IPS-NIHi11 (cell line): Measurements from ENCODE around the gene SLC5A9.
"Not testable (repeated sequence)": the region's sequence is repeated elsewhere in the genome, so short reads cannot be mapped to it uniquely, and the experiment has no call there.

ENCODE experiments used
- DNase-seq: peaks from one replicate; pipeline ENCODE4 v3.0.0; 2012; ENCODE audit warnings: mixed read lengths, low spot score

Gene SLC5A9

DNA sequence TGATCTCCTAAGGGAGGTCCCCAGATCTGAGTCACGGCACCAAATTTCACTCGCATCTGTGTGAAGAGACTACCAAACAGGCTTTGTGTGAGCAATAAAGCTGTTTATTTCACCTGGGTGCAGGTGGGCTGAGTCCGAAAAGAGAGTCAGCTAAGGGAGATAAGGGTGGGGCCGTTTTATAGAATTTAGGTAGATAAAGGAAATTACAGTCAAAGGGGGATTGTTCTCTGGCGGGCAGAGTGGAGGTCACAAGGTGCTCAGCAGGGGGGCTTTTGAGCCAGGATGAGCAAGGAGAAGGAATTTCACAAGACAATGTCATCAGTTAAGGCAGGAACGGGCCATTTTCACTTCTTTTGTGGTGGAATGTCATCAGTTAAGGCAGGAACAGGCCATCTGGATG is 8.2 kb upstream of the SLC5A9 start:
- DNase-seq: not testable (repeated sequence)

DNA sequence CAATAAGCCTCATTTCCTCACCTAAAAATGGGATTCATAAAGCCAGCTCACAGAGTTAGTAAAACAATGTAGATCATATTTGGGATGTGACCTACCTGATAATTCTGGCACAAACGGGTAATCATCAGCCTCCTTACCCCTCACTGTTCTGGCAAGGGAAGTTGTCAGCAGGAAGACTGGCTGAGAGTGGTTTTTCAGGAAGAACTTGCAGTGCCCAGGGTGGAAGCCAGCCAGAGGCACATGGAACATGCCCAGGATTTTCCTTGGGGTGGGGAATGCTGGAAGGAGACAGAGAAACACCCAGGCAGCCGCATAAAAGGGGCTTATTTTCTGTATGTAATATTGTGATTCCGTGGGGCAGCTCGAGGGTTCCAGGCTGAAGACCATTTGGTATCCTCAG is 7.7 kb upstream of the SLC5A9 start:
- no peak for DNase-seq

DNA sequence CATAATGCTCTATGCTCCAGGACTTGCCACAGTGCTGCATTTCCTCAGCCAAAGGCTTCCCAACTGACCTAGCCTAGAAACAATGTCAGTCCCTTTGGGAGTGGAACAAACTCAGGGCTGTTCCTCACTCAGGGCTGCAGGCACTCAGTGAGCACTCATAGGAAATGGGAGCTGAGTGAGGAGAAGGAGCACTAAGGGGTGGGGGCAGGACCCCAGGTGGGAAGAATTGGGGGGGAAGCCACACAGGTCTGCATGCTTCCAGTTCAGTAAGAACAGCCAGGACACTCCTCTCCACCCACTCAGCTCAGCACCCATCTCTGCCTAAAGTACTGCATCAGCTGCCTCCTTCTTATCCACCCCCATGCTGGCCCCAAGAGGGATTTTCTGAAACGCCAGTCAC is 7.3 kb upstream of the SLC5A9 start:
- no peak for DNase-seq

DNA sequence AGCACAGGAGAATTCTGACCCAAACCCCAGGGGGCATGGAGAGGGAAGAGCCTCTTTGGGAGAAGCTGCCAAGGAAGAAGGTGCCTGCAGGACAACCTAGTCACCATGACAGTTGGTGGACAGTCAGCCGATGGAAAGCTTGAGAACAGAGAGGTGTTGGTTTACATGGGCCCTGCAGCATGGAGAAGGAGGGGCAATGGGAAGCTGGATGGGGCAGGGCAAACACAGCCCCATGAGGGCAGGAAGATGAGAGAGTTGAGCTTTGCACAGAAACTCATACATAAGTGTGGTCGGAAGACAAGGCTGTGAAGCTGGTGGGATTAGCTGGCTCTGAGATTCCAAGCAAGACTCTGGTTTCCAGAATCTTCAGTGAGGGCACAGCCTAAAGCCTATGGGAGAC is 6.6 kb upstream of the SLC5A9 start:
- no peak for DNase-seq

DNA sequence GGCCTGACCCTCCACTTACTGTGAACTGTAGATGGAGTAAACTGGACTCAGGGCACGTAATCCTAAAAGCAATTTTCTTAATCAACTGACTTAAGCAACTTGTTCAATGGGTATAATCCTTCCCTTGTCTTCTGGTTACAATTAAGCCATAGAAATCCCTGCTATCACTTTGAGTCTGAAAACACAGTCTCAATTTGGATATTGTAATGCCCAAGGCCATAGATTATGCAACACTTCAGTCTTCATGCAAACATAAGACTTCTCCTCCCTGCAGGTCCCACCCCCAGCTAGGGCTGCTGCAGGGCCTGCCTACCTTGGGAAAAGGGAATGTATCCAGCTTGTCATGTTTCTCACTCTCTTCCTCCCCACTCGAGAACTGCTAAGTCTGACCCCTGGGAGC is 6.2 kb upstream of the SLC5A9 start:
- DNase-seq: no peak

DNA sequence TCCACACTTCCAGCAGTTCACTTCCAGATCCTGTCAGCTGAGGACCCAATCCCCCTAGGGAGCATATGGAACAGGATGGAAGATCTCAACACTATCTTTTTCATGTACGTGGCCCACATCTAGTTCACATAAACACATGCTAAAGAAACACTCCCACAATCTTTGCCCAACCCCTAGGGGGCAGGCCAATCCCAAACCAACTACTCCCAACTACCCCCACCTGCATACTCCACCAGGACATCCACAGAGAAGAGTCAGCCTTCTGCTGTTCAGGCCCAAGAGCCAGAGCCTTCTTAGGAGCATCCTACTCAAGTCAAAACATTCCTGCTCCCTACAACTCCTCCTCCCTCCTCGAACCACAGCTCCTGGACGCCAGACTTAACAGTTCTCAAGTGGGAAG is 5.6 kb upstream of the SLC5A9 start:
- no peak for DNase-seq

DNA sequence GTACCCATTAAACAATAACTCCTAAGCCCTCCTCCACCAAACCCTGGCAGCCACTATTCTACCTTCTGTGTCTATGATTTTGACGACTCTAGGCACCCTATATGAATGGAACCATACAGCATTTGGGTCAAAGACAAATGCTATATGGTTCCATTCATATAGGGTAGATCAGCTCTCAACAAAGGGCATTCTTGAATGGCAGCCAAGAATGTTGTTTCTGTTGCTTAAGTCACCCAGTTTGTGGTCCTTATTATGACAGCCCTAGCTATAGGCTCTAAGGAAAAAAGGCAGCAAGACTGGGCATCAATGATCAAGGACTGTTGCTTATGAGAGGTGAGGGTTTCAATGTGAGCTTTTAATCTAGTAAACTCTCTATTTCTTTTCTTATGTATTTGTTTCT is 4.7 kb upstream of the SLC5A9 start:
- DNase-seq: no peak

DNA sequence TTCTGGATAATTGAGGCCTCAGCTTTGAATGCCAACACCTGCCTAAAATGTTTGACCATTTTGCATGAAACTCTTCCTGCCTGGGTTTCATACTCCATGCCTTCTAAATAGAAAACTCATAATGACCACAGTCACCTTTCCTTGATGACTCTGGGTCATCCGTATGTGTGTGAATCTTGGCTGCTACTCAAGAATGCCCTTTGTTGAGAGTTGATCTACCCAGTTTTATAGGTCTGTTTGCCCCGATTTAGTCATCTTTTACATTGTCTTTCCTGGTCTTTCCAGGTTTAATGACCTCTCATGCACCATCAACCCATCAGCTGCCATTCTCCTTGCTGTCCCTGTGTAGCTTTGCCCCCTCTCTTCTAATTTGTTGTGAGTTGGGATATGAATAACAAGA is 2.7 kb upstream of the SLC5A9 start:
- no peak for DNase-seq

DNA sequence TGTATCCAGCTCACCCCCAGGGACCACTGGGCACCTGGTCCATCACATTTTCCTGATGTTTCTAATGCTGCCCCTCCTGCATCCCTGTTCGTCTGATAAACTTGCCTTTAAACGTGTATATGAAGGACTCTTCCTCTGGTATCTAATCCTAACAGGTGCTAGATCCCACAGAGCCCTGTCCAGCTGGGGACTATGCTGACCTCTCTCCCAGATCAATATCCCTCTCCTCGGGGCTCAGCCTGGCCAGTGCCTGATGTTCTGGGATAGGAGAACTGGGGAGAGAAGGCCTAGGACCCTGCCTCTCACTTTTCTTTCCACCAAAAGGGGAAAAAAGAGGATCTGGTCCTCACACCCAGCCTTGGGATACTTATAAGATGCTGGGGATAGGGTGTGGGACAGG is 1.4 kb upstream of the SLC5A9 start:
- no peak for DNase-seq

DNA sequence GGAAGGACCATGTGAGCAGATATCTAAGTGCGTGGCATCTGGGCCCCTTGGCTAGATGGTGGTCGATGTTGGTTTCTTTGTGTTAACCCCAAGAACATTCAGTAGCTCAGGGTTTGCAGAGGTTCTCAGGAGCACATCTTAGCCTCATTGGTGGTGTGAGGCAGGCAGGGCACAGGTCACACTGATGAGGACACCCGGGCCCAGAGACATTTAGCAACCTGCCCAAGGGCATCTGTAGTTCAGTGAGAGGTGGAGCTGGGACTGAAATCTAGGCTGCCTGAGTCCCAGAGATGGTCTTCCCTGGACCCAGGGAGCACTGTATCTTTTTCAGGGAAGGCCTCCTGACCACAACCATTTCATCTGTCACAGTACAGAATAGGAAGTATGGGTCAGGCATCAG is 859 bp upstream of the SLC5A9 start:
- no peak for DNase-seq

DNA sequence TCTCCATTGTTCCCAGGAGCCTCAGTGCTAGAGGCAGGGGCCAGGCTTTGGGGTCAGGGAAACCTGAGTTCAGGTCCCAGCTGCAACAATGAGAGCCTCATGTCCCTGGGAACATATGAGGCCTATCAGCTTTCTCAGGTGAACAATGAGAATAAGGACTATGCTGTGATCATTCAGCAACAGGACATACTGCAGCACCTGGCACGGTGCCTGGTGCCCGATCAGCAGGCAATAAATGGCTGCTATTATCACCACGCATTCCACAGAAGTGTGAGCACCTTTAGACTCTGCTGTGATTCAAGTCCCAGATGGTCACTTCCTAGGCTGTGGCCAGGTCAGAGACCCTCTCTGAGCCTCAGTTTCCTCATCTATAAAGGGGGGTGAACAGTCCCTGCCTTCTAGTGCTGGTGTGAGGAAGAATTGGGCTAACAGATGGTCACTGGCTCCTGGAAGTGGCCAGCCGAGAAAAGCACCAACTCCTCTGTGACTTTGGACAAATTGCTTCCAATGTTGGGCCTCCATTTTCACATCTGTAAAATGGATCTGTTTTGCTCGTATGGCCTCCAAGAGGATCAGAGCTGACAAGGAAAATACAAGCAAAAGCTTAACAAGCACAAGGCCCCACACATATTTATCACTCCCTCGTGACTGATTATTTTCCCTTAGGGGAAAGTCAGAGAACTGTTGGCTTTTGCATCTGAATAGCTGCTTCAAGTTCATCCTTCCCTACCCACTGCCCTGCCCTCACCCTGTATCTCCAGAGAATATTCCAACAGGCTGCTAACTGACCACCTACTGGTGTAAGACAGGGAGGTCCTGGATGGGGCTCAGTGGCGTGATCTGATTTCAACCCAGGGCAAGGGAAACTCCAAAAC is 1.1 kb downstream of the SLC5A9 start:
- DNase-seq: no peak

DNA sequence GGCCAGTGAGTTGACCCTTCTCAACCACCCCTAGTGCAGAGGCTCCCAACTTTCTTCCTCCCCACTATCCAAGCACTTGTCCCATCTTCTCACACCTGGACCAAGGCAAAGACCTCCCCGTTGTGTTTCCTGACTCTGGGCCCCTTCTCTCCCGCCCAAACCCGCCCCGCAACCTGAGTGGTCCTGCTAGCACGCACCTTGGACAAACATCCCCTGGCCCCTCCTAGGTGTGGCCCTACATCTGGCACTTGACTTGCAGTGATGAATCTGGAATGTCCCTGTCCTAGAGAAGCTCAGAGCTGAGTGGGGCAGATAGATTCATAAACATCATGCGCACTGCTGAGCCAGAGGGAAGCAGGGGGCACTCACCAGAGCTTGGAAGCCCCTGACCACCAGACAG is 2.3 kb downstream of the SLC5A9 start:
- no peak for DNase-seq

DNA sequence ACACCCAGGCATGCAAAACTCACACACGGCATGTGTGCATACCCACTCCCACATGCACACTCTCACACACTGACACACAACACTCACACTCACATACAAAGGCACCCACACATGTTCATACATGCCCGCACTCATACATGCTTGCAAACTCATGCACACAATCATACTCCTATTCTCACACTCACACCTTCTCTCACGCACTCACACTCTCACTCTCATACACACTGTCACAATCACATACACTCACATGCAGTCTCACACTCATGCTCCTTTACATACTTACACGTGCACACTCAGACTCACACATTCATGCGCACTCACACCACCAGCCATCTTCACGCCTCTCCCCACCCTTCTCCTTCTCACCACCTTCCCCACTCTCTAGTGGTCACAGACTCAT is 3.1 kb downstream of the SLC5A9 start:
- DNase-seq: no peak

DNA sequence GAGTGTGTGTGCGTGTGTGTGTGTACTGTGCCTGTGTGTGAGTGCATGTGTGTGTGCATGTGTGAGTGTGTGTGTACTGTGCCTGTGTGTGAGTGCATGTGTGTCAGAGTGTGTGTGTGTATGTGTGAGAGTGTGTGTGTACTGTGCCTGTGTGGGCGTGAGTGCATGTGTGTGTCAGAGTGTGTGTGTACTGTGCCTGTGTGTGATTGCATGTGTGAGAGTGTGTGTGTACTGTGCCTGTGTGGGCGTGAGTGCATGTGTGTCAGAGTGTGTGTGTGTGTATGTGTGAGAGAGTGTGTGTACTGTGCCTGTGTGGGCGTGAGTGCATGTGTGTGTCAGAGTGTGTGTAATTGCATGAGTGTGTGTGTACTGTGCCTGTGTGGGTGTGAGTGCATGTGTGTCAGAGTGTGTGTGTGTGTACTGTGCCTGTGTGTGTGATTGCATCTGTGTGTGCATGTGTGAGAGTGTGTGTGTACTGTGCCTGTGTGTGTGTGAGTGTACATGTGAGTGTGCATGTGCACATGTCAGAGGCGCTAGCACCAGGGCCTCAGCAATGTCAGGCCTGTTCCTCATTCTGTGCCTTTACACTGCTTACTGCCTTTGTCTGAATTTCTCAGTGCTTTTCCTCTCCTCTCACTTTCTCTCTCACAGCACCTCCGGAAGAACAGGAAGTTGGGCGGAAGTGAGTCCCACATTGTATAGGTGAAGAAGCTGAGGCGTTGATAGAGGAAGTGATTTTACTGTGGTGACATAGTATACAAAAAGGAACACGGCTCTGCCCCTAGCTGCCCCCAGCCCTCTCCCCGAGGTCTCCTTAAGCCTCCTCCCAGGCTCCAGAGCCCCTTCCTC is 4.9 kb downstream of the SLC5A9 start:
- no peak for DNase-seq

DNA sequence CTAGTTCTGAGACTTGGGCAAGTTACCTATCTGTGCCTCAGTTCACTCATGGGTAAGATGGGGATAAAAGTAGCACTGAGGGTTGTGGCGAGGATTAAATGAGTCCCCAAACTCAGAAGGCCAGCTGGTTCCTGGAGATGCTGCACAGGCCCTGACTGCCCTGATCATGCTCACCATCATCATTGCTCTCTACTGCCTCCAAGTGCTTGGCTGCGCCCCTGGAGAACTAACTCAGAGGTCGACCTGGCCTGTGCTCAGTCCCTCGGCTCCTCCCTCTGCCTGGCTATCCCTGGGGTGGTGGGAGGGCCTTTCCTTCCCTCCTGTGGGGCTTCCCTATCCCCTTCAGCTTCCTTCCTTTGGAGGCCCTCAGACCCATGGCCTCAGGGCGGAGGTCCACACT is 5.6 kb downstream of the SLC5A9 start:
- peak; percentile 78 for DNase-seq

DNA sequence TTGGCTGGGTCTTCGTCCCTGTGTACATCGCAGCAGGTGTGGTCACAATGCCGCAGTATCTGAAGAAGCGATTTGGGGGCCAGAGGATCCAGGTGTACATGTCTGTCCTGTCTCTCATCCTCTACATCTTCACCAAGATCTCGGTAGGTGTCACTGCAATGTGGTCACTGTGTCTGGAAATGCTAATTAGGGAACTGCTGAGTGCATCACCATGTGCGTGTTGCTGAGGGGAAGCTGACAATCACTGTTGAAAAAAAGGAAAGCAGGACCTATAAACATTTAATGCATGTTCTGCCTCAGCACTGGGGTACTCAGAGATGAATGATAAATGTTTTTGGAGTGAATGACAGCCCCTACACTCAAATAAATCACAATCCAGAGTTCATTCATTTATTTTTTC is 6.8 kb downstream of the SLC5A9 start:
- DNase-seq: no peak

DNA sequence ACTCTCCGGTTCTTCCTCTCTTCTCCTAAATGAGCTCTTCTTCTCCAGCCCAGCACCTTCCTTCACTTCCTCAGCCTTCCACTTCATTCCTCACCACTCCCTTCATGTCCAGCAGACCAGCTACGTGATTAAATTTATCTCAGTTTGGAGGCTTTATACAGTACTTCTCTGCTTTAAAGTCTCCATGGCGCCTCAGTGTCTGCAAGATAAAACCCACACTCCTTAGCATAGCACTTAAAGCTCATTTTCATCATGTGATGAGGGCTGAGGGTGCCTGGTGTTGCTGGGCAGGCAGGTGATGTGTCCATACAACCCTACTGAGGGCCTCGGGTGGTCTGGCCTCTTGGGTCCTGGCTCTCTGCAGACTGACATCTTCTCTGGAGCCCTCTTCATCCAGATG is 7.7 kb downstream of the SLC5A9 start:
- no peak for DNase-seq

DNA sequence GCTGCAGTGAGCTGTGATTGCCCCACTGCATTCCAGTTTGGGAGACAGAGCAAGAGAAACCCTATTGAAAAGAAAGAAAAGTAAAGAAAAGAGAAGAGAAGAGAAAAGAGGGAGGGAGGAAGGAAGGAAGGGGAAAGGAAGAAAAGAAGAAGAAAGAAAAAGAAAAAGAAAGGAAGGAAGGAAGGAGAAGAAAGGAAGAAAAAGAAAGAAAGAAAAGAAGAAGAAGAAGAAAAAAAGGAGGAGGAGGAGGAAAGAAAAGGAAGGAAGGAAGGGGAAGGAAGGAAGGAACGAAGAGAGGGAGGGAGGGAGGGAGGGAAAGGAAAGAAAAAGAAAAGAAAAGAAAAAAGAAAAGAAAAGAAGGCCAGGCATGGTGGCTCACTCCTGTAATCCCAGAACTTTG is 10.2 kb downstream of the SLC5A9 start:
- DNase-seq: no peak

DNA sequence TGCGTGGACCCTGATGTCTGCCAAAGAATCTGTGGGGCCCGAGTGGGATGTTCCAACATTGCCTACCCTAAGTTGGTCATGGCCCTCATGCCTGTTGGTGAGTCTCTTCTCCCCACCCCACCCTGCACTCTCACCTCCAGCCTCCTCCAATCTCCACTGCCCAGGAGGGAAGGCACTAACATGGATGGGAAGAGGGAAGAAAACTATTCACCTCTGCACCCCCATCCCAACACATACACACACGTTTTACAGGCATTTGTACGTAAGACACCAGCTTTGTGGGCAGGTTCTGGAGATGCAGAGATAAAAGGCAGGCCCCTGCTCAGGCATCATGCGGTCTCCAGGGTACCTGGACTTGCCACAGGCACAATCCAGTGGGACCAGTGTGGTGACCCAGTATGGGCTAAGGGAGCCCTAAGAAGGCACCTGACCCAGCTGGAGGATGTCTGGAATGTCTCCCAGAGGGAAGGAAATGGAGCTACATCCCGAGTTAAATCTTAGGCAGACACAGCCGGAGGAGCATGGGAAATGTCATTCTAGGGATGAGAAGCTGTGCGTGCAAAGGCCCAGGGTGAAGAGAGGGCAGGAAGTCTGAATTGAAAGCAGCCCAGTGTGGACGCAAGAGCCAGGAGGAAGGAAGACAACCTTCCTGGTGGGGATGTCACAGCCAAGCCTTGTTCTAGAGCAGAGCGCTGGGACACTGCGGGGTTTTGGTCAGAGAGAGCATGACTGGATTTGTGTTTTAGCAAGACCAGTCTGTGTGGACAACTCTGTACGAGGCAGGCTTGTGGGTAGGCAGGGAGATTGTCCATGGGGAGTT is 11.4 kb downstream of the SLC5A9 start:
- DNase-seq: no peak

DNA sequence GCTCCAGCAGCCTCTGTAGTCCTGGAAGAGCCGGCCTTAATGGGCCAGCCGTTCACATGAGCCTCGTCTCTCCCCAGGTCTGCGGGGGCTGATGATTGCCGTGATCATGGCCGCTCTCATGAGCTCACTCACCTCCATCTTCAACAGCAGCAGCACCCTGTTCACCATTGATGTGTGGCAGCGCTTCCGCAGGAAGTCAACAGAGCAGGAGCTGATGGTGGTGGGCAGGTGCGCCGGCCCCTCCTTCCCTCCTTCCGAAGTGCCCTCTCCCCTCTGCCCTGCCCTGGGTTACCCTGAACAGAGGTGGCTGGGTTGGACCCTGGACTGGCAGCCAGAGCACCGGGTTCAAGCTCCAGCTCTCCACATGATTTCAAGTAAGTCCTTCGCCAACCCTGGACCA is 13.1 kb downstream of the SLC5A9 start:
- DNase-seq: no peak

DNA sequence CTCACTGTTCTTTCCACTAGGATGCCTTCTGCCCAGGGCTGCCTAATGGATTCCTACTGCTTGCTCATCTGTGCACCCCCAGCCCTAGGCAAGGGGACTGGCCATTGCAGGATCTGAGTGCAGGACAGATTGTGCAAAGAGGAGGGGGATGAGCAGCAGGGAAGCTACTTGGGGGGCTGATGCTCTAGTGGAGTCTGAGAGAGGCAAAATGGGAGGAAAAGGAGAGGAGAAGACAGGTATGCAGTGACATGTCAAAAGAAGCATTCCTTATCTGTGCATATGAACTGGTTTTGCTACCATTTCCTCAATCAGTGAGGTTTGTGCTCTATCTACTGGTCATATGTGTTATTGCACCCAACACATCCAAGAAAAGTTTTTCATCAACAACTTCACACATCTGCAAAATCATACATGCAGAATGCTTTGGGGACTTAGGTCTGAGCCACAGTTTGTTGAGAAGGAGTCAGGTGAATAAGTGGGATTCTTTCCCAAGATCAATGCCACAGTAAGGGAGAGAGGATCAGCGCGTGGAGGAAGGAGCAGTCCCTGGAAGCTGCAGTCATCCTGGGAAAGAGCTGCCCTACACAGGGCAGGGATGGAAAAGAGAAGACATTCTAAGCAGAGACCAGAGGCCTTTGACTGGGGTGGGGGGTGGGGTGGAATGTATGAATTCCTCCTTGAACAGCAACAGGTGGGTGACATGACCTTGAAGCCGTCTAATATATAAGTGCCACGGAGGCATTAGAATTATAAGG is 14.4 kb downstream of the SLC5A9 start:
- peak; percentile 73 for DNase-seq
